Coronary artery (tissue), 2 donors: ENCODE results near the gene OSBPL9.
"Not testable (repeated sequence)": the region's sequence is repeated elsewhere in the genome, so short reads cannot be mapped to it uniquely, and the experiment has no call there.

Source experiments
- DNase-seq: peaks from one replicate; pipeline ENCODE4 v3.0.0-alpha.2; 2017; ENCODE audit warnings: low spot score
- H3K27ac ChIP-seq, 2 donors: fragments of 200-600 bp; sonication (generic); one replicate each; pipeline ENCODE4 v1.5.1; 2016 to 2019
- H3K4me3 ChIP-seq: fragments of 200-600 bp; sonication (generic); 2 replicates; pipeline ENCODE4 v1.5.1; 2016; ENCODE audit warnings: mild to moderate bottlenecking, moderate library complexity
- CTCF ChIP-seq: fragments of 200-600 bp; sonication (generic); IDR thresholded peaks from one replicate; pipeline ENCODE4 v1.5.1; 2019; ENCODE audit warnings: antibody characterized with exemption

Gene OSBPL9

GRCh38 chr1:51794868-51795267 lies 178.0 kb downstream of the OSBPL9 start:
- no peak for DNase-seq
- no peak for TF ChIP-seq CTCF

GRCh38 chr1:51799372-51799771 lies 182.5 kb downstream of the OSBPL9 start:
- Histone ChIP-seq H3K4me3 (no peak overlapping the region), H3K27ac (no peak overlapping the region)
- no peak for DNase-seq
- no peak for TF ChIP-seq CTCF

More at GRCh38 chr1:51794868-51795267, 178.0 kb downstream of the OSBPL9 start:
- Histone ChIP-seq H3K27ac (no peak overlapping the region), H3K4me3 (no peak overlapping the region)

GRCh38 chr1:51814513-51814912 lies 197.6 kb downstream of the OSBPL9 start:
- H3K4me3 ChIP-seq: no peak overlapping the region
- no peak for TF ChIP-seq CTCF
- H3K27ac ChIP-seq: no peak overlapping the region
- no peak for DNase-seq

GRCh38 chr1:51818487-51818886 lies 201.6 kb downstream of the OSBPL9 start:
- DNase-seq: no peak
- H3K27ac ChIP-seq: no peak overlapping the region

GRCh38 chr1:51819021-51819420 lies 202.1 kb downstream of the OSBPL9 start:
- not testable (repeated sequence) for DNase-seq, H3K27ac ChIP-seq, H3K4me3 ChIP-seq

More at GRCh38 chr1:51818487-51818886, 201.6 kb downstream of the OSBPL9 start:
- H3K4me3 ChIP-seq: no peak overlapping the region
- TF ChIP-seq CTCF: no peak

GRCh38 chr1:51819810-51820209 lies 202.9 kb downstream of the OSBPL9 start:
- Histone ChIP-seq H3K27ac (no peak overlapping the region), H3K4me3 (no peak overlapping the region)
- no peak for TF ChIP-seq CTCF
- no peak for DNase-seq

GRCh38 chr1:51829058-51829457 lies 212.2 kb downstream of the OSBPL9 start:
- no peak for DNase-seq
- H3K4me3 ChIP-seq: no peak overlapping the region
- no peak overlapping the region for H3K27ac ChIP-seq
- TF ChIP-seq CTCF: no peak

DNA sequence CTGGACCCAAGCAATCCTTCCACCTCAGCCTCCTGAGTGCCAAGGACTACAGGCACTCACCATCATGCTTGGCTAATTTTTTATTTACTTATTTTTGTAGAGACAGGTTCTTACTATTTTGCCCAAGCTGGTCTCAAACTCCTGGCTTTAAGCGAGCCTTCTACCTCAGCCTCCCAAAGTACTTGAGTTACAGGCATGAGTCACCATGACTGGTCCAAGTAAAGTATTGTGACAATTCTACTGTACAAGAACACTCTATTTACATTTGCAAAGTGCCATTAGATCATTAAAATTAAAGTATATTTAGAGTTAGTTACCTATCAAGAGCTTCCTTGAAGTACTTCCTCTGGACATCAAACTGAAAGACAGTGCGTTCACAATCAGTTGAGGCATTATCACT lies 216.8 kb downstream of the OSBPL9 start:
- DNase-seq: no peak
- Histone ChIP-seq H3K4me3 (no peak overlapping the region), H3K27ac (no peak overlapping the region)
- TF ChIP-seq CTCF: no peak
